Small intestine (tissue), 7 donors: ENCODE results near the gene CDCP1. TPM values are rescaled to one million over a fixed set of nuclear protein-coding genes. Genes with fewer than 3 reads are reported as not detected.
A peak's percentile ranks its signal among the peaks of the same experiment; 100 is the strongest.

Experiments used
- DNase-seq, 2 donors: peaks; one replicate each; pipeline versions ENCODE4 v3.0.0 to v3.0.0-alpha.2; 2013
- FAIRE-seq: peaks from 2 replicates; lab custom pipeline; 2012; peaks lifted over from hg19 to GRCh38; lab: Jason Lieb, UNC
- H3K27ac ChIP-seq, 3 donors: one replicate each; pipeline ENCODE4 v1.5.1; 2013; ENCODE audit warnings: low read length in 2 of 3, mild to moderate bottlenecking in 2 of 3, control low read depth in 1 of 3, inconsistent platforms in 1 of 3, low read depth in 1 of 3, moderate library complexity in 1 of 3
- H3K27me3 ChIP-seq, 3 donors: one replicate each; pipeline ENCODE4 v1.6.1; 2013; ENCODE audit warnings: low read length in 3 of 3, inconsistent platforms in 1 of 3; ENCODE audit not compliant: control insufficient read depth in 3 of 3, insufficient read depth in 3 of 3
- H3K36me3 ChIP-seq, 3 donors: one replicate each; pipeline ENCODE4 v1.6.1; 2013; ENCODE audit warnings: low read length in 3 of 3, inconsistent platforms in 1 of 3, low read depth in 1 of 3, mild to moderate bottlenecking in 1 of 3, moderate library complexity in 1 of 3; ENCODE audit not compliant: control insufficient read depth in 3 of 3, insufficient read depth in 2 of 3
- H3K4me1 ChIP-seq, 3 donors: one replicate each; pipeline ENCODE4 v1.6.1; 2013; ENCODE audit warnings: low read length in 2 of 3, inconsistent platforms in 1 of 3, low read depth in 1 of 3, mild to moderate bottlenecking in 1 of 3, moderate library complexity in 1 of 3; ENCODE audit not compliant: control insufficient read depth in 3 of 3, insufficient read depth in 2 of 3
- H3K4me3 ChIP-seq, 3 donors: one replicate each; pipeline ENCODE4 v1.5.1; 2013; ENCODE audit warnings: low read length in 3 of 3, control low read depth in 1 of 3, inconsistent platforms in 1 of 3, low read depth in 1 of 3, mild to moderate bottlenecking in 1 of 3, moderate library complexity in 1 of 3
- H3K9me3 ChIP-seq, 2 donors: one replicate each; pipeline ENCODE4 v1.6.1; 2013; ENCODE audit warnings: low read depth in 1 of 2, low read length in 1 of 2; ENCODE audit not compliant: control insufficient read depth in 2 of 2, insufficient read depth in 1 of 2
- WGBS, 3 donors: extraction: QIAGEN DNeasy Blood & Tissue Kit; methylation state at CpG; one replicate each; pipeline ENCODE4 v1.1.7; 2013; 5-methylcytosine and 5-hydroxymethylcytosine counted together
- polyA plus RNA-seq, 4 donors: library from polyadenylated mRNA; stranded (reverse) in 3 of 4; unstranded in 1 of 4; fragments of 200-250 nt in 3 of 4; fragments of 120-200 nt in 1 of 4; gene quantifications; one replicate each; pipeline versions ENCODE4 v1.2.1 to v1.2.3, GENCODE V29; 2013
- donor health status: healthy with polysubstance abuse.
- donor health status: control.
- donor health status: control.
- donor health status: Bipolar disorder and iron deficiency.
- donor health status: healthy.

Gene CDCP1
- polyA plus RNA-seq, 4 donors, result 8.4 to 30.6 (median 12.6) TPM

DNA sequence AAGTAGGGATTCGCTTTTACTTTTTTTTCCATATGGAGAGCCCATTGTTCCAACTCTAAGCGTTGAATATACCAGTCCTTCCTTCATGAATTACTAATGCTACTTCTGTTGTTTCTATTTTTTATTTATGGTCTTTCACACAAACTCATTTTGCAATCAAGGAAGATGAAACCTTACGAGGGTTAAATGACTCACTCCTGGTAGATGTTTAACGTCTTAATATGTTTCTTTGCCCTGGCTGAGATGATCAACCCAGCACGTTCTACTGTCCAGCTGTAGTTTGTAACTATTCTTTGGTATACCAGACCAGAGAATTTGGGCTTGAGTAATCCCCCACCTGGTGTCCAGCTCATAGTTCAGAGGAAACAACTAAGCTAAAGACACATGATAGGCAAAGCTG, 23.1 kb downstream of the CDCP1 start:
- 15 to 44% (median 19%) methylated on average over 5 of the region's 5 CpGs for WGBS, 3 donors
- Histone ChIP-seq H3K27ac (peak overlapping the region; percentile 79 to 90 (median 81)), H3K36me3 (peaks cover 0 to 6% (median 0%) of the 10 kb centered on the region in 3 donors), H3K9me3 (peaks cover 0 to 4% of the 10 kb centered on the region in 2 donors), H3K4me1 (peaks cover 28 to 75% (median 31%) of the 10 kb centered on the region in 3 donors), H3K27me3 (no peaks in the 10 kb centered on the region), H3K4me3 (no peak overlapping the region)
- DNase-seq (peak; percentile 80 to 87), FAIRE-seq (no peak)

DNA sequence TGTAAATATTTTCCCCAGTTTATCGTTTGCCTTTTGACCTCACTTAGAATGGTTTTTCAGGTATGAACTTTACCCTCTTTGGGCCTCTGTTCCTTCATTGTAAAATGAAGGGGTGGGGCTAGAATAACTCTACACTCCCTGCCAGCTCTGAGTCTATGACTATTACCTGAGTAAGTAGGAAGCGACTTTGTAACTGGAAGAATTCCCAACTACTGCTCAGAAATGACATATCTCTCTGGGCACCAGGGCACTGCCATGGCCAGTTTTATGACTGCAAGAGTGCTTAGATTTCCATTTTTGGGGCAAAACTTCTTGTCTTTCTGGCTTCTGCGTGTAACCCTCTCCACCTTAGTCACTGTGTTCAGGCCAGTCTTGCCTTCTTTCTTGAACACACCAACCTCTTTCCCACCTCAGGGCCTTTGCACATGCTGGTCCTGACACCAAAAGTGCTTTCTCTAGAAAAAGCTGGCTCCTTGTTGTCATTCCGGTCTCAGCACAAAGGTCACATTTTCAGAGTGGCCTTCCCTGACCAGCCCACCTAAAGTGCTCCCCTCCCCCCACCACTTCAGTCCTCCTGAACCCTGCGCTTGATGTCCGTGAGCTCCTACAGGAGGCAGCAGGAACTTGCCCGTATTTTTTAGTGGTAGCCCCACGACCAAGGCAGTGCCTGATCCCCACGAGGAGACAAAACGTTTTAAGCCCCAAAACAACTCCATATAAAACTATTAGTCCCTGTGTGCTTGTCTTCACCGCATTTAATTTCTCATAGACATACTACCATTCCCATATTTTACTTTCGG, 25.6 kb downstream of the CDCP1 start:
- 54 to 70% (median 63%) methylated on average over 12 of the region's 12 CpGs for WGBS, 3 donors
- peaks cover 0 to 10% (median 2%) of the 10 kb centered on the region in 3 donors for H3K36me3 ChIP-seq
- DNase-seq (peak; percentile 90 to 97), FAIRE-seq (no peak)
- H3K27me3 ChIP-seq, result no peaks in the 10 kb centered on the region
- H3K27ac ChIP-seq, result peak overlapping the region; percentile 75 to 97 (median 88)
- no peak overlapping the region for H3K4me3 ChIP-seq
- peaks cover 0 to 4% of the 10 kb centered on the region in 2 donors for H3K9me3 ChIP-seq
- H3K4me1 ChIP-seq, result peaks cover 22 to 74% (median 24%) of the 10 kb centered on the region in 3 donors

DNA sequence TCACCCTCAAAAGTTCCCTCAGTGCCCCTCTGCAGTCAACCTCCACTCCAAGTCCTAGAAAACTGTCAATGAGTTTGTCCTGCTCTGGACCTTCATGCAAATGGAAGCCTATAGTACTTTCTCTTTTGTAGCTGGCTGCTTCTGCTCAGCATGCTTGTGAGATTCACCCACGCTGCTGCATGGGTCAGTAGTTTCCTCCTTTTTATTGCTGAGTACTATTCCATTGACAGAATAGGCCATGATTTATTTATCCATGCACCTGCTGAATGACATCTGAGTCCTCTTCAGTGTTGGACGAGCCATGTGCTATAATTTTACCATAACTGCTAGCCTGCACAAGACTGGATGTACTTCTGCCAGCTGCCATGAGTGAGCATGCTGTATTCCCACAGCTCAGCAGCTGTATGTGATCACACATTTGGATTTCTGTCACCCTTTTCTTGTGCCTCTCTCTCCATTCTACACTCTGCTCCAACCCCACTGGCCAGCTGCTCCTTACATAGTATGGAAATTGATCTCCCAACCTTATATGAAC, 26.3 kb downstream of the CDCP1 start:
- H3K4me1 ChIP-seq, result peaks cover 19 to 68% (median 22%) of the 10 kb centered on the region in 3 donors
- peak overlapping the region; percentile 47 to 97 (median 73) for H3K27ac ChIP-seq
- peaks cover 0 to 10% (median 2%) of the 10 kb centered on the region in 3 donors for H3K36me3 ChIP-seq
- H3K9me3 ChIP-seq, result peaks cover 0 to 4% of the 10 kb centered on the region in 2 donors
- no peak overlapping the region for H3K4me3 ChIP-seq
- FAIRE-seq (no peak), DNase-seq (no peak)
- WGBS, 3 donors, result 13 to 37% (median 25%) methylated on average over 2 of the region's 2 CpGs
- no peaks in the 10 kb centered on the region for H3K27me3 ChIP-seq

DNA sequence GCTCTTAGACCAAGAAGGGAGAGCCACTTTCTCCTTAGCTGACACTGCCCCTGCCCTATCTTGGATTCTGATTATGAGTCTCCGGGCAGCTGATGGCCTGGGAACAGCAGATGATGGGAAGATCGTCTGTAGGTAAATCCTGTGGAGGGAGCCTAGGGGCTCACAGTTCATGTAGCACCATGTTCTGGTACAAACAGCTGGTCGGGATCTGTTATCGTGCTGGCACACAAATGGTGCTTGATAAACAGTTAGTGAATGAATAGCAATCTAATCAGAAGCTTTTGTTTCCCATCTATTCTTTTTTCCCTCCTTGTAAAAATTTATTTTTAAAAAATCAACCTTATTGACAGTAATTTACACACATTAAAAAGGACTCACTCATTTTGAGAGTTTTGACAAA, 26.8 kb downstream of the CDCP1 start:
- H3K4me3 ChIP-seq, result no peak overlapping the region
- DNase-seq, result no peak
- H3K4me1 ChIP-seq, result peaks cover 13 to 63% (median 18%) of the 10 kb centered on the region in 3 donors
- H3K27ac ChIP-seq, result peak overlapping the region; percentile 30 to 97 (median 82)
- WGBS, 3 donors, result 17 to 42% (median 26%) methylated on average over 4 of the region's 4 CpGs
- H3K36me3 ChIP-seq, result peaks cover 0 to 11% (median 2%) of the 10 kb centered on the region in 3 donors
- H3K27me3 ChIP-seq, result no peaks in the 10 kb centered on the region
- H3K9me3 ChIP-seq, result peaks cover 0 to 4% of the 10 kb centered on the region in 2 donors
- FAIRE-seq, result no peak

DNA sequence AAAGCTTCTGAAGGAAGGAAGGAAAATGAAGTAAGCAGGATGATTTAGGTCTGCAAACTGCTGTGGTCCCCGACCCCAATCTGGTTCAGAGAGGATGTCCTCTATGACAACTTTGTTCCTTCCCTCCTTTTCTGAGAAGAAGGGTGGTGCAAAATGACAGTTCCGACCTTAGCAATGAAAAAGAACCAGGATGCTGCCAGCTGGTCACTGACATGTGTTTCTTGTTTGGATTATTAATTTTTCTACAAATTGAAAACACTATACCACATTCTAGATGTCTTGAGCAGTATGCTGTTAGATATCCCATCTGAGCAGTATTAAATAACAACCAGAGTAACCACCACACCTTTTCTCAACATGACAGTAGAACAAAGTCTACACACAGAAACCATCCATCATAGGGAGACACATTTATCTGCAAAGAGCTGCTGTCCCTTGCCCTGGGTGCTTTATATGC, 27.5 kb downstream of the CDCP1 start:
- H3K27me3 ChIP-seq, result no peaks in the 10 kb centered on the region
- WGBS, 3 donors, result 19 to 25% (median 21%) methylated on average over 1 to 2 of the region's 2 CpGs
- peaks cover 0 to 4% of the 10 kb centered on the region in 2 donors for H3K9me3 ChIP-seq
- DNase-seq (peak; percentile 68 to 77), FAIRE-seq (no peak)
- peaks cover 11 to 55% (median 14%) of the 10 kb centered on the region in 3 donors for H3K4me1 ChIP-seq
- H3K27ac ChIP-seq, result peak overlapping the region; percentile 59 to 97 (median 82)
- H3K4me3 ChIP-seq, result no peak overlapping the region
- H3K36me3 ChIP-seq, result peaks cover 0 to 12% (median 5%) of the 10 kb centered on the region in 3 donors

DNA sequence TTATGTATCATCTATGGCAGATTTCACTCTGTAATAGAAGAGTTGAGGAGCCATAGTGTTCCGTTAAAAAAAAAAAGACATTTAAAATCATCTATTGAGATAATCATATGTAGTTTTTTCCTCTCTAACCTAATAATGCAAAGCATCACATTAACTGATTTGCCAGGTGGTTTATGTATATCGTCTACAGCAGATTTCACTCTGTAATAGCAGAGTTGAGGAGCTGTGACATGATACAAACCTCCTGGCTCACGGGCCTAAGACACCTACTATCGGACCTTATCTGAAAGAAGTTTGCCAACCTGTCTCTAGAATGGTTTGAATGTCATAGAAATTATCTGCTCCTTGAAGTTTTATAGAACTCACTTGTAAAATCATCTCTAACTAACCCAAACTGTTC, 29.8 kb downstream of the CDCP1 start:
- H3K4me1 ChIP-seq, result peaks cover 6 to 39% (median 11%) of the 10 kb centered on the region in 3 donors
- no peak for DNase-seq
- peaks cover 0 to 26% (median 9%) of the 10 kb centered on the region in 3 donors for H3K36me3 ChIP-seq
- no peak overlapping the region for H3K4me3 ChIP-seq
- no peak overlapping the region for H3K27ac ChIP-seq
- FAIRE-seq, result no peak
- 82 to 93% (median 90%) methylated on average over 4 of the region's 4 CpGs for WGBS, 3 donors
- peaks cover 0 to 4% of the 10 kb centered on the region in 2 donors for H3K9me3 ChIP-seq
- H3K27me3 ChIP-seq, result no peaks in the 10 kb centered on the region

DNA sequence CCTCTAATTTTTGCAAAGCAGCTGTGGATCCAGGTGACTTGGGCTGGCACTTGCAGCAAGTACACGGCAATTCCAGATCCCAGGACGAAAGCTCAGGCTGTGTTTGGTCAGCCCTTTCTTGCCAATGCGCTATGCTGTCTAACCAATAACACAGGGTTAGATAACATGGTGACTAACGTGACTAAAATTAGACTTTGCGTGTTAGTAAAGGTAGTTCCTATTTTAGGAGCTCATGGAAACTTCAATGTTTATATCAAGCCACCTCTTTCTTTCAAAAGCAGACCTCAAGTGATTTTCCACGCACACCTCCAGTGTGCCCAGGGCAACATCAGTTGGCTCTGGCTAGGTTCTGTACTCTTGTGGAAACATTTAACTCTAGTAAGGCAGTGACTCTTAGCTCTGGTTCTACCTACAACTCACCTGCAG, 32.5 kb downstream of the CDCP1 start:
- H3K9me3 ChIP-seq, result no peaks in the 10 kb centered on the region
- peaks cover 10 to 32% (median 12%) of the 10 kb centered on the region in 3 donors for H3K4me1 ChIP-seq
- no peak overlapping the region for H3K4me3 ChIP-seq
- FAIRE-seq, result no peak
- no peak overlapping the region for H3K27ac ChIP-seq
- H3K27me3 ChIP-seq, result no peaks in the 10 kb centered on the region
- peaks cover 0 to 44% (median 9%) of the 10 kb centered on the region in 3 donors for H3K36me3 ChIP-seq
- 61 to 77% (median 76%) methylated on average over 6 of the region's 6 CpGs for WGBS, 3 donors
- no peak for DNase-seq

DNA sequence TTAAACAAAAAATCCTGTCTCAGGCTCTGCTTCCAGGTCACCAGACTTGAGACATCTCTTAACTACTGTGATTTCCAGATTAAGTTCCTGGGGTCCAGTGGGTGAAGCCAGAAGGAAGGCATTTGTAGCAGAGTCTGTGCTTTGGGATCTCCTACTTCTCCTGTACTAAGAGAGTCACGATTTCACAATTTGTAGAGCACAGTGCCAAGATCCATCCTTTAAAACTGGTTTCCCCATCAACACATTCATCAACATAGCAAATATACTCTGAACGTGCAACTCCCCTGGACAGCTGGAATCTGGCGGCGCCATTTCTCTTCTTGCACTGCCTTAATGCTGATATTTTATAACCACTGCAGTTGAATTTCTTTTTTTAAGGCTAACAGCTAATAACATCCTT, 33.2 kb downstream of the CDCP1 start:
- FAIRE-seq (no peak), DNase-seq (no peak)
- H3K4me1 ChIP-seq, result peaks cover 3 to 29% (median 9%) of the 10 kb centered on the region in 3 donors
- H3K27ac ChIP-seq, result no peak overlapping the region
- no peaks in the 10 kb centered on the region for H3K27me3 ChIP-seq
- 70 to 79% (median 77%) methylated on average over 4 of the region's 4 CpGs for WGBS, 3 donors
- H3K36me3 ChIP-seq, result peaks cover 0 to 44% (median 9%) of the 10 kb centered on the region in 3 donors
- no peak overlapping the region for H3K4me3 ChIP-seq
- H3K9me3 ChIP-seq, result no peaks in the 10 kb centered on the region
